HG03064 (cell line): ENCODE data around the gene NHEJ1.

ENCODE experiments used
- ATAC-seq: cut with Tn5 transposase; IDR thresholded peaks from one replicate; pipeline ENCODE4 v1.9.1; 2021; ENCODE audit warnings: low read depth; ENCODE audit not compliant: unreplicated experiment

NHEJ1 gene

GRCh38 chr2:219125225-219125885, 35.3 kb downstream of the NHEJ1 start:
- no peak for ATAC-seq

GRCh38 chr2:219124381-219125110, 36.1 kb downstream of the NHEJ1 start:
- ATAC-seq = no peak

DNA sequence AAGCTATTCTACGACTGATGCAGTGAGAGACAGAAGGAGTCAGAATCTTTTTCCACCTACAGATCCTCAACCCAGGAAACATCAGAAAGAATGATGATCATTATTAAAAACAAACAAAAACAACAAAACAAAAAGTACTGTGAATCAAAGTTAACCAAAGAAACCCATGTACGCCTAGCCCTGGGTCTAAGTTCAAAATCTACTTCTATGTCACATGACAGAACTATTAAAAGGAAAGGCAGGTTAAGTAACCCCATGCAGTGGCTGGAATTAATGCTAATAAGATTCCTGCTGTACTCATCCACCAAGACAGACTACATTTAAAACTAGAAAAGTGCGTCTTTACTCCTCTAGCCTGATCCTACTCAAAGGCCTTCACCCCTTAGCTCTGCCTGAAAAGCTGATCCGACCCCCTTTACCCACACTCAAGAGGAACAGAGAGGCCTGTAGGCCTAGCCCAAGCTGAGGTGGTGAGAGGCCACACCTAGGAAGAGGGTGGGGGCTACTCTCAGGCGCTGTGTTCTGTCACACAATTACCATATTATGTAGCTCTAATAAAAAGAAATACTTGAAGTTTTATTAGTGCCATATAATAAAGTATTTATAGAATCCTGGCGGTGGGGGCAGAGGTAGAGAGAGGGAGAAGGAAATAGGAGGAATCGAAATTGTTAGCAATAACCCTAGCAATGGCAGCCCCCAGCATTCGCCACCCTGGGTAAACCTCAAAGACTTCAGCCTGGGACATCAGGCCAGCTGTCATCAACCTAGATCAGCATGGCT, 37.1 kb downstream of the NHEJ1 start:
- no peak for ATAC-seq

DNA sequence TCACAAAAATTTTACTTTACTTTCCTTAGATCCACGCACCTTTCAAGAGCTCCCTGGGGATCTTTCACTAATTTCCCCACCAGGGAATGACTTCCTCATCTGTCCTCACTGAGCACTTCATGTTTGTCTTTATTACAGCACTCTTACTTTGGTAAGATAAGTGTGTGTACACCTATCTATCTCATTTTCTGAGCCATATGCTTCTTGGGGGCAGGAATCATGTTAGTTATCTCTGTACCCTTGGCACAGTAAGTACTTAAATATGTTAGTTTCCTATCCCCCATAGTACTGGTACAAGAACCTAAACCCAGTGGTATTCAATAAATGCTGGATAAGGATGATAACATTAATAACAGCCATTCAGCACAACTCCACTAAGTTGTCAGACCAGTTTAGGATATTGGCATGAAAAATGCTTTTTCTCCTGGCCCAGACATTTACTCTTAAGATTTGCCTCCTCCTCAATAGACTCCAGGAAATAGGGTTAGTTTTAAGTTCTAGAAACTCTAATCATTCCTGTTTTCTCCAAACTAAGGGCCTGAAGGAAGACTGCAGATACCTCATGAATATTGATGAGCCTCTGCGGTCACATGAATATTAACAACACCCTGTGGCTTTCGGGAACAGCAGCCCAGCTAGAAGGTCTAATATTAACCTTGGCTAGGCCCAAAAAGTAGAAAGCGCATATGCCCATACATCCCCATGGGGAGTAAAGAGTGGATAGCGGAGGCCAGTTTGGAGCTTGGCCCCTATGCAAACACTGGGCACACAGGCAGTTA, 38.2 kb downstream of the NHEJ1 start:
- no peak for ATAC-seq

DNA sequence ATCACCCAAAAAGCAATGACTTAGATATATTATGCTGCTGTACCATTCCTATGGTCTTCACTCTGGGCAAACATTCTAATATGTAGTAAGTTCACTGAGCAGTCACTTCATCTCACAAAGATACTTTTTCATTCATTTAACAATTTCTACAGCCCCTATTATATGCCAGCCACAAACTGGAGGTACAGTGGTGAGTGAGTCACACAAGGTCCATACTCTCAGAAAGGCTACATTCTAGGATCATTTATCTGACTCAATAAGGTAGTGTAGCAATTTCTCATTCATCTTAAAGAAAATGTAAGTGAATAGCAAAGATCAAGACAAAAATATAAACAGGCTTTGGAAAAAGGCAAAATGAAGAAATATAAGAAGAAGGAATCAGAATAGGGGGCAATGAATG, 40.5 kb downstream of the NHEJ1 start:
- no peak for ATAC-seq

DNA sequence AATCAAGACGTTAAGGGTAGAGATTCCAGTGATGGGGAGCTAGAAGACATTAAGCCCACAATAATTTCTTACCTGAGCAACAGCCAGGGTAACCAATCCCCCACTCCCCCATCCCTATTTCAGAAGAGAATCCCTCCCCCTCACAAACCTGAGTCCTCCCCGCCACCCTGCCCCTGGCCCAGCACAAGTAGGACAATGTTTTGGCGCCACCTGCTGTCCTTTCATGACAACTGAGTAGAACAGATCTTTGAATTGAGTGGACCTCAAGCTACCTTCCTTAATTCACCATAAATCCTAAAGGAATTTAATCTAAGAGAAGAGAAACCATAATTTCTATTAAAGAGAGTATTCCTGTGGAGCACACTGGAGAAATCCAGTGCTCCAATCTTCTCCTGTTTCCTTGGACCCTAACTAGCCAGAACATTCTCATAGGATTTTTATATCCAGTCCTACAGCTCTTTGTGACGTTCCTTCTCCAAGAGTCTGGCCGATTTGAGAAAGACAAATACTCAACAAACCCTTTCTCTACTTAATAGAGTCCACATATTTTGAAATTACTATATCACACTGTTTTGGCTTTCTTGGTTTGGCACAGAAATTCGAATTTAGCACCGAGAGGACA, 41.1 kb downstream of the NHEJ1 start:
- ATAC-seq = no peak

GRCh38 chr2:219118504-219118903, 42.1 kb downstream of the NHEJ1 start:
- no peak for ATAC-seq

DNA sequence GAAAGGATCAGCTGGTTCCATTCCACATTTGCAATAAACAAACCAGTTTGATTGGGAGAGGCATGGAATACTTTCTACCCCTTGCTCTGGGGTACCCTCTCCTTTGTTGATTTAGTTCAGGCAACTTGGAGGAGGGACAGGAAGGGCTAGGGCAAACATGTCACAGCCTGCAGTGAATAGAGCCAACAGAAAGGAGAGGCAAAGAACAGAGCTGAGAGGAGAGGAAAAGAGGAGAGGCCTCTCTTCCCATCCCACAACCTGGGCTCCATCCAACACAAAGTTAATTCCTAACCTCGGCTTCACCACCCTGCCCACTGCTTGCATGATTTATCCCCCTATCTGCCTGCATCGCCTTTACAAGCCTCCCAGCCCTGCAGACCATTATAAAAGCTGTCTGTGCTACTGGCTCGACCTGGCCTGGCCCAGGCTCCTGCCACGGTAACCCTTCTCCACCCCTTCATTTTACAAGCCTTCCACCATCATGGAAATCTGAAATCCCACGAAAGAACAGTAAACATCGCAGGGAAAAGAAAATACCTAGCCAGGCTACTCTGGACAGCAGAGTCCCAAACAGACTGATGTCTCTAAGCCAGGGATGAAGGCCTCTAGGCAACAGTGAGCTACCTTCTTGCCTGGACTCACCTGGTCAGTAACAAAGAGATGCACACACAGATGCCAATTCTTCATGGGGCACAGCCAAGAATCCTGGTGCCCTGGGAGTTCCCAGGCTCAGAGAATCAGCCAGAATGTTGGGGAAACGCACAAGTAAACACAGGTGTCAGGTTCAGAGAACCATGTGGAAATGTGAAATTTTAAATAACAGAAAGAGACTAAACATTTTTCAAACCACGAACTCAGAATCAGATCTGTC, 43.6 kb downstream of the NHEJ1 start:
- no peak for ATAC-seq

- no peak for ATAC-seq
These were observed 47.8 kb downstream of the NHEJ1 start for GRCh38 chr2:219112651-219113338.

DNA sequence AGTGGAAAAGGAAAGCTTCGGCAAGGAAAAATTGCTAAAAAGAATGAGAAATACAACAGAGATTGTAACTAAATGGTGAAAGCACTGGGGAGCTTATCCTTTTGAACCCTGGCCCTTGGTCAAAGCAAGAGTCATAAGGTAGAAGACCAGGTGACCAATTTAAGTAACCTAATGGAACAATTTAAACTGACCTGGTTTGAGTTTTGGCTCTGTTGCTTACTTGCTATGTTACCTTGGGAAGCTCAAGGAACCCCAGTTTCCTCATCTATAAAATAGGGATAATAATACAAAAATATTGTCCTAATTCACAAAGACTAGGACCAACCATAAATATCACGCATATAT, 48.6 kb downstream of the NHEJ1 start:
- ATAC-seq = no peak

DNA sequence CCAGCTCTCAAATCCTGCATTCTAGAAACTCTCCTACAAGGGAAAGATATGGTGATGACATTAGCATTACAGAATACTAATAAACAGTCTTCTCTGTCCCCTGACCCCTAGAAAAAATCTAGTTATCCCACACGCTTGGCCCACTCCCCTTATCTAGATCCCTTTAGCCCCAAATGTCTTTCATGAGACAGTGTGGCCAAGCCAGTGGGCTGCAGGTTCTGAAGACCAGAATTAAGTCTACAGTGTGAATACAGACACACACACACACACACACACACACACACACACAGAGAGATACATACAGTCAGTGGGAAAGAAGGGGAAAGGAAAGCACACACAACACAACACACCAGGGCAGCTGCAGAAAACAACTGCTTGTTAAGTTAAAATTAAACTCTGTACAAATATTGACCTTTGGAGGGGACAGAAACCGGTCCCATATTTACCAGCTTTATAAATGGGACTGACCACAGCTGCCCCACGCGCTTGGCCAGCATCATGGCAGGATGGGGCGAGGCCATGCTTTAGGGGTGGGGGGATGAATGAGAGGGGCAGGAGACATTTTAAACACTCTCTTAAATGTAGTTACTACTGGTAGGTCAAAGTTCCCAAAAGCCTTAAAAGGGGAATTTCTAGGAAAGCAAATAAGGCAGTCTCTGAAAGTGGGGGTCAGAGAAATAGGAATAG, 49.1 kb downstream of the NHEJ1 start:
- no peak for ATAC-seq

DNA sequence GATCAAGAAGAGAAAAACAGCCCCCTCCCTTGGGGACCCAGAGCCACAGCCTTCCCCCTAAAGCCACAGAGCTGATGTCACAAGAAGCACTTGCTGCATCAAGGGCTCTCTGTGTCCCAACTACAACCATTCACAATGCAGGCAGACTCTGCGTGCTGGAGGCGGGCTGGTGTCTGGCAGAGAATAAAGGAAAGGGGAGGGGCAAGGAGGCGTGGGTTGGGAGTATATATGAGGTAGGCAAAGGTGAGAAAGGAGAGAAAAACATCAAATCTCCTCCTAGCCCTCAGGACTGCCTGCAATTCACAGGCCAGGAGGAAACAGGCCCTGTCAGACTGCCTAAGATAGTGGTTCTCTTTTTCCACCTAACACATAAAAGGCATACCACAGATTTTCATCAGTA, 51.1 kb downstream of the NHEJ1 start:
- no peak for ATAC-seq

DNA sequence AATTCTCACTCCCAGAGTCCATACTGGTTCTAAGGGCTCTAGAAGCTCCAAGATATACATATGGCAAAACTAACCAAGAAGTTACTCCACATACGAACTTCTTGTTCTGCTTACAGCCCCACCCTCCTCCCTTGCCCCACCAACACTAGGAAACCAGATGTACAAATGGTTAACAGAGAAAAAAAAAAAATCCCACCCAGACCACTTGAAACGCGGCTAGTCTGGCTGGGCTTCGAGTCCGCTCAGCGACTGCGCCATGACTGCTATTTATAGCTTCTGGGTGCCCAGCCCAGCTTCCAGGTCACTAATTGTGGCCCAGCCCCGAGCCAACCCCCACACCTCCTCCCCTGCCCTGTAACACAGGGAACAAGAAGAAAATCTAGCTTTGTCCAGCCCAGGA, 52.9 kb downstream of the NHEJ1 start:
- ATAC-seq = no peak

GRCh38 chr2:219106251-219106650, 54.4 kb downstream of the NHEJ1 start:
- no peak for ATAC-seq

- no peak for ATAC-seq
These were observed 56.2 kb downstream of the NHEJ1 start for GRCh38 chr2:219104107-219105035.

- ATAC-seq = no peak
These were observed 61.3 kb downstream of the NHEJ1 start for GRCh38 chr2:219099329-219099728.

- ATAC-seq = no peak
These were observed 65.1 kb downstream of the NHEJ1 start for GRCh38 chr2:219095406-219095935.
